Measurements from ENCODE around the gene CPSF3. TPM values are rescaled to one million over a fixed set of nuclear protein-coding genes. Genes with fewer than 3 reads are reported as not detected.

Gene CPSF3
- total and polyA plus RNA-seq, 2 of the 4 experiments (the other 2 are of a cell fraction): 29.2 to 64.5 TPM

DNA sequence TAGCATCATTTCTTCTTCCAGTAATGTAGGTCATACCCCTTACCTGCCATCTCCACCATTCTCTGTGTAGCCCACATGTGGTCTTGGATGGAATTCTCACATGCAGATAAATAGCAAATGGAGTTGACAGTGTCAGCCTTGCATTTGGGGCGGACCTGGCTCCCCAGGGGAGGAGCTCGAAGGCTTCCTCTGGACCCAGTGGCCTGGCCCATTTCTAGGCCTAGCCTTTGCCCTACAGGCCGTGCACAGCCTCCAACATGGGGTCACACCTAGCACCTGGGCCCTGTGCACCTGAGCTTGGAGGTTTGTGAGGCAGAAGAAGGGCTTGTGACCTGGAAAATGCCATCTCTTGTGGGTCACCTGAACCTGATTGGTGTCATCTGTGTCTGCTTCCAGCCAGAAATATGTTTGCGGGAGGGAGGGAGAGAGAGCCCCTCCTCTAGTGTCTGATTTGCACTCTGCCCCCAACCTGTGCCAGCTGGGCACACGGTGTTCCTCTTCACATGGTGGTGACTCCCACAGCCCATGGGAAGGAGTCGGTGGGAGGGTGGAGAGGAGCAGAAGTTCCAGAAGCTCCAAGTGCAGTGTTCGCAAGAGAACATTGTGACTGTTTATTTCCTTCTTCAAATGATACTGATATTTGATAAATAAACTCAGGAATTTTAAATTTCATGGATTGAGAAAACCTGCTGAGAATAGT lies 33.2 kb upstream of the CPSF3 start:
- DNase-seq (no peak), ATAC-seq (ENCODE audit: low read depth) (no peak)
- no peak overlapping the region for H3K56ac ChIP-seq (ENCODE audit: extremely low read depth, insufficient read depth, low read length)
- H3K4ac ChIP-seq (ENCODE audit: low read depth, low read length): no peak overlapping the region
- no peaks in the 10 kb centered on the region for H3K27me3 ChIP-seq (ENCODE audit: control insufficient read depth, insufficient read depth, low read length)
- H2BK15ac ChIP-seq (ENCODE audit: low read depth, low read length): no peak overlapping the region
- no peak overlapping the region for H2BK20ac ChIP-seq (ENCODE audit: low read depth, low read length)
- no peak overlapping the region for H2AK5ac ChIP-seq (ENCODE audit: low read depth, low read length)
- H3K18ac ChIP-seq (ENCODE audit: low read depth, low read length): no peak overlapping the region
- H3K4me3 ChIP-seq (ENCODE audit: insufficient read depth, low read depth, low read length): no peak overlapping the region
- H3K27ac ChIP-seq (ENCODE audit: insufficient read depth, low read length): no peak overlapping the region
- peaks cover 49% of the 10 kb centered on the region for H3K36me3 ChIP-seq (ENCODE audit: control insufficient read depth, insufficient read depth, low read length)
- H4K5ac ChIP-seq (ENCODE audit: low read depth, low read length): no peak overlapping the region
- CTCF ChIA-PET: no interaction called here
- no TSS peak for BruUV-seq (replicated peaks)
- no peak overlapping the region for H3K9ac ChIP-seq (ENCODE audit: low read depth, low read length)
- H4K91ac ChIP-seq (ENCODE audit: insufficient read depth, low read depth, low read length): no peak overlapping the region
- no peak for TF ChIP-seq CHD1 (IDR thresholded peaks at IDR 0.05; ENCODE audit: low read depth, low read length)
- no peak for TF ChIP-seq NFE2L2 (IDR thresholded peaks at IDR 0.05; ENCODE audit: low read depth, low read length)
- no peak for TF ChIP-seq SMC3 (IDR thresholded peaks at IDR 0.05; ENCODE audit: low read depth, low read length)
- TF ChIP-seq, protein P1, sequence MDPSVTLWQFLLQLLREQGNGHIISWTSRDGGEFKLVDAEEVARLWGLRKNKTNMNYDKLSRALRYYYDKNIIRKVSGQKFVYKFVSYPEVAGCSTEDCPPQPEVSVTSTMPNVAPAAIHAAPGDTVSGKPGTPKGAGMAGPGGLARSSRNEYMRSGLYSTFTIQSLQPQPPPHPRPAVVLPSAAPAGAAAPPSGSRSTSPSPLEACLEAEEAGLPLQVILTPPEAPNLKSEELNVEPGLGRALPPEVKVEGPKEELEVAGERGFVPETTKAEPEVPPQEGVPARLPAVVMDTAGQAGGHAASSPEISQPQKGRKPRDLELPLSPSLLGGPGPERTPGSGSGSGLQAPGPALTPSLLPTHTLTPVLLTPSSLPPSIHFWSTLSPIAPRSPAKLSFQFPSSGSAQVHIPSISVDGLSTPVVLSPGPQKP (IDR thresholded peaks at IDR 0.05; ENCODE audit: borderline replicate concordance, low read depth, low read length): no peak
- no peak for TF ChIP-seq RFX5 (IDR thresholded peaks at IDR 0.05; ENCODE audit: low read depth, low read length)
- no peak for TF ChIP-seq BHLHE40 (IDR thresholded peaks at IDR 0.05; ENCODE audit: low read depth, low read length)
- TF ChIP-seq CEBPB (IDR thresholded peaks at IDR 0.05; ENCODE audit: low read depth, low read length): no peak
- no peak for TF ChIP-seq RAD21 (IDR thresholded peaks at IDR 0.05; ENCODE audit: low read length)
- no peak for TF ChIP-seq MXI1 (IDR thresholded peaks at IDR 0.05; ENCODE audit: borderline replicate concordance, low read depth, low read length)
- no peak for TF ChIP-seq MAZ (IDR thresholded peaks at IDR 0.05; ENCODE audit: borderline replicate concordance, low read depth, low read length)
- TF ChIP-seq POLR2A (IDR thresholded peaks at IDR 0.05; ENCODE audit: low read depth, low read length): no peak
- peaks cover 7% of the 10 kb centered on the region for H3K4me1 ChIP-seq (ENCODE audit: control insufficient read depth, insufficient read depth, low read length)
- no peak overlapping the region for H2BK5ac ChIP-seq (ENCODE audit: low read depth, low read length, poor library complexity, severe bottlenecking)
- H2BK120ac ChIP-seq (ENCODE audit: low read depth, low read length): no peak overlapping the region
- H3K23ac ChIP-seq (ENCODE audit: low read depth, low read length): no peak overlapping the region
- no CpG with 5 or more reads among the region's 7 CpGs for WGBS, 2 experiments (ENCODE audit: extremely low coverage in 2 of 2, insufficient read length in 1 of 2)
- peaks cover 4% of the 10 kb centered on the region for H4K20me1 ChIP-seq (ENCODE audit: insufficient read depth, low read length)
- H3K14ac ChIP-seq (replicated peaks; ENCODE audit: low read depth, low read length): no peak overlapping the region
- H2AFZ ChIP-seq (replicated peaks; ENCODE audit: low read length, poor library complexity): no peak overlapping the region
- in situ Hi-C loops (cut with MboI; ENCODE audit: low sequenced_read_pairs): no loop called here
- H3K79me1 ChIP-seq (ENCODE audit: low read depth in 1 of 2, low read length in 2 of 2): peaks cover 0 to 46% of the 10 kb centered on the region in 2 experiments; a peak in 3 of 4 replicates
- intact Hi-C loops (cut with micrococcal nuclease): no loop called here
- H3K9me3 ChIP-seq (ENCODE audit: control insufficient read depth, insufficient read depth, low read length): no peaks in the 10 kb centered on the region
- no peak overlapping the region for H4K8ac ChIP-seq (ENCODE audit: low read depth in 2 of 2, low read length in 2 of 2)
- dilution Hi-C loops (cut with HindIII; ENCODE audit: low sequenced_read_pairs, unreplicated experiment): no loop called here
- peaks cover 9% of the 10 kb centered on the region for H3K9me1 ChIP-seq (ENCODE audit: insufficient read depth, low read length)
- no peak overlapping the region for H2AK9ac ChIP-seq (replicated peaks; ENCODE audit: low read depth, low read length, poor library complexity)
- H3K4me2 ChIP-seq (ENCODE audit: low read depth, low read length): no peak overlapping the region
- POLR2A ChIA-PET (ENCODE audit: unreplicated experiment): no interaction called here

Data from IMR-90 (cell line).